NCI-H1930 (cell line): ENCODE results near the gene LRRC53.

ENCODE experiments used
- DNase-seq, 2 experiments: peaks; one replicate each; lab custom pipeline; 2025; lab: John Stamatoyannopoulos, UW

The LRRC53 gene

DNA sequence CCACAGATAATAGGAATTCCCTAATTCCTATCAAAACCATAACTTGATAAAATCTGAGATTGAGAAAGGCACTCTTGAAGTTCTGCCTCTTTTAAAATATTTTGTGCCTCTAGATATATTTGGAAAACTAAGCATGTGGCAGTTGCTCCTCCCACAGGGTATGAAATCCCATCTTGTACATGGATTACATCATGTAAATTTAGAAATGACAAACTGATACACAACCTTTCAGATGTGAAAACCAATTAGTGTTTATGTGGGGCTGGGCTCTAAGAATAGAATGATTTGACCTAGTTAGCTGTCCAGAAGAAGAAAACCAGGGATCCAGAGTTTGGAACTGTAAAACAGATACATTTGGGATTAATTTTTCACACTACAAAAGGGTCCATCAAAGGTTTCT lies 15.7 kb downstream of the LRRC53 start:
- DNase-seq: no peak

DNA sequence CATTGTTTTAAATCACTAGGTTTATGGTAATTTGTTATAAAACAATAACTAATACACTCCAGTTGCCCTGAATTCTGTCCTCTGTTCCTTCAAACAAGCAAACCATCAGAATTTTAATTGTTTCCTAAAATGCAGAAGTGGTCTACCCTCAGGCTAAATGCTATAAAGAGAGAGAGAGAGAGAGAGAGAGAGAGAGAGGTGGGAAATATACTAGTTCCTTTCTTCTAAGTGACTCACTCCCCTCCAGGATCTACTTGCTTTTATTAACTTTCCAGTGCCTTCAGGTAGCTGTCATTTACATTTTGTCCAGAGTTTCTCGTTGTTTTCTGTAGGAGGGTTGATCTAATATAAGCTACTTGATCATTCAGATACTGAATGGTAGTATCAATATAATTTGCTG lies 26.4 kb downstream of the LRRC53 start:
- no peak for DNase-seq

DNA sequence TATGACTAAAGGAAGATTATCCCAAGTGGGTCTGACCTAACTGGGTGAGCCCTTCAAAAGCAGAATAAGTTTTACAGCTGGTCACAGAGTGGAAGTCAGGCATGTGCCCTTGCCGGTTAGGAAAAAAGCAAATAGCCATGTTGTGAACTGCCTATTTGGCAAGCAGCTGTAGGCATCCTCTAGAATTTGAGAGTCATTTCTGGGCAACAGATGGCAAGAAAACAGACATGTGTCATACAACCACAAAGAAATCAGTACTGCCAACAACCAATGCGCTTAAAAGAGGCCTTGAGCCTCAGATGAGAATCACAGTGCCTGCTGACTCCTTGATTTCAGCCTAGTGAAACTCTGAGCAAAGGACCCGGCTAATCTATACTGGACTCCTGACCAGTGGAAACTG lies 26.8 kb downstream of the LRRC53 start:
- no peak for DNase-seq

DNA sequence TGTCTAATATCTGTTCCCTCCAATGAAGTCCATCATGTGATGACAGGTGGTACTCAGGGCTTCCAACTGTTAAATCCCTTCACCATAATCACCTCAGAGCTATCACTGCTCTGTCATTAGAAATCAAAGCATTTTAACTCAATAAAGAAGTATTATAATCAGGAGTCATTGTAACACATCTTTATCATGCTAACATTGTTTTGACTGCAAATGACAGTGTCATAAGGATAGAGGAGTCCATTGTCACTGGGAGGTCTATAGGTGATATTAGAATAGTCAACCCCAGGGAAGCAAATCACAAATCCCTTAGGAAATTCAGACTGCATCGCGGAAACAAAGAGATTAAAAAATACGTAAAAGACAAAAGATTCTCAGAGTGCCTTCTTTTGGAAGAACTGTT lies 30.8 kb downstream of the LRRC53 start:
- peak in 1 of 2 experiments; percentile 39 for DNase-seq

DNA sequence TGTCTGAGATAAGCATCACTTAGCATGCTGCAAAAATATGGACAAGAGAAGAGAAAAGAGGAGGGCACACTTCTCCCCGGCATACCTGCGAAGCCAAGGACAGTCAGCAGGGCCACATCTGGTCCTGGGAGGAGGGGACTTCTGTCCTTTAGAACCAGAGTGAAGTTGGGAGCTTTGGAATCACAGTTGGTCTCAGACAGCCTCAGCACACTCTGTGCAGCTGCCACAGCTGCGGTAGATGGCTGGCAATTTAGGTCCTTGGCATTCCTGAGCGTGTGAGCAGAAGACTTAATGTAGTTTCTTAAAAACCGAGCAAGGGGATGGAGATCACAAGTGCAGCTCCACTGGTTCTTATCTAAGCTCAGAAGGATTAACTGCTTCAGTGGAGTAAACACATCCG lies 32.3 kb downstream of the LRRC53 start:
- DNase-seq: no peak

DNA sequence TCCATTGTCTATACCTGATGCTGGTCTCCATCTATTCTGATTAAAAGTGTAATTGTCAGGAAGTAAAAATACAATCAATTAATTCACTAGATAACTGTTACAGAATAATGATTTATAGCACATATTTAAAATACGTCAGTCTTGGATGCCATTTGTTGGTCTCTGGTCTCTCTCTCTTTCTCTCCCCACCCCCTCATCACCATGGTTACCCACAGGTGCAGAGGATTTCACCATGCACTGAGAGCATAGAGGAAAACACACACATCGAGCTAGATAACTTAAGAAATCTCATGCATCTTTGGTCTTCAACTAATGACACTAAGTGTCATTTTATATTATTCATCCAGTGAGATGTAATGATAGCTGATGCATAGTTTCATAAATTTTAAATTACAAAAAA lies 33.4 kb downstream of the LRRC53 start:
- no peak for DNase-seq

DNA sequence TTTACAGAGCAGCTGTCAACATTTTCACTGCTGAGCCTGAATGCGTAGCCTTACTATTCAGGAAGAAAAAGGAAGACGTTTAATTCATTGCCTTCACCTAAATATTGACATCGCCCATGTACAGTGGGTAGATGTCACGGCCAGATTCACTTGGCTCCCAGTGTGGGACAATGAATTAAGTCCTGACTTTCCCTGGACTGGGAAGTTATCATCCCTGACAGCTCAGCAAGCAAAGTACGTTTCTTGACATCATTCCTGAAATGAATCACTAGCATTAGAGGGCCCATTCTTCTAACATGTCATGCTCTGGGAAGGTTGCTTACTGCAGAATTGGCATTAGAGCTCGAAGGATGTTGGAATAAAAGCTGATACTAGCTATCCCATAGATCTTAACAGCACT lies 37.8 kb downstream of the LRRC53 start:
- DNase-seq: no peak

DNA sequence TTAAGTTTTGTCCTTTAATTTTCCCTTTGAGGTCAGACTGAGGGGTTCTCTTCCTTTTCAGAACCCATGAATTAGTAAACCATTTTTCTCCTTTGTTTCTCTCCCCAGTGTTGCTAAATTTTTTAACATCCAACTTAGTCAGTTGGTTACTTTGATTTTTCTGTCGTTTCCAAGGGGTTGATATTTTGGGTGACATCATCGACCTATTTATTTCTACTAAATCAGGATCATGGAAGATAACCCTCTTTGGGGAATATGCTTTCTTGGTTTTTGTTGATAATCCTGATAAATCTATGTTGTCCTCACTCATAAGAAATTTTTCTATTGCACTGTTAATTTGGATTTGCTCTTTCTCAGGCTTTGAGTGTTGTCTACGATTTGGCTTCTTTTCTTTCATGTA lies 40.9 kb downstream of the LRRC53 start:
- DNase-seq: no peak

DNA sequence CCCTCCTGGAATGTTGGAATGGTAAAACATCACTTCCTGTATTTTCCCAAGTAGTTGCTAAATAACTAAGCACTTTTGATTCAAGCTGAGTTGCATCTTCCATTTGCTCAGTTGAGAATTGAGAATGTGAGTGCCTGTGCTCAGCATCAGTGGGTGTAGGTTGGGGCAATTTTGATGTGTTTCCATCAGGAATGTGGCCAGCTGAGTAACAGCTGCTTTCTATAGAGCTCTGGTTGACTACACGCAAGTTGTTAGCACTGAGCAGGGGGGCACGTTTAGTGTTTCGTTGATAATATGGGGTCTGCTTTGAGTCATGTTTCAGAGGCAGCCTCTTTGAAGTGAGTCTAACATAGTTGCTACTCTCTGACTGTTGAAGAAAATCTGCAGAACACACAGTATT lies 41.5 kb downstream of the LRRC53 start:
- no peak for DNase-seq

DNA sequence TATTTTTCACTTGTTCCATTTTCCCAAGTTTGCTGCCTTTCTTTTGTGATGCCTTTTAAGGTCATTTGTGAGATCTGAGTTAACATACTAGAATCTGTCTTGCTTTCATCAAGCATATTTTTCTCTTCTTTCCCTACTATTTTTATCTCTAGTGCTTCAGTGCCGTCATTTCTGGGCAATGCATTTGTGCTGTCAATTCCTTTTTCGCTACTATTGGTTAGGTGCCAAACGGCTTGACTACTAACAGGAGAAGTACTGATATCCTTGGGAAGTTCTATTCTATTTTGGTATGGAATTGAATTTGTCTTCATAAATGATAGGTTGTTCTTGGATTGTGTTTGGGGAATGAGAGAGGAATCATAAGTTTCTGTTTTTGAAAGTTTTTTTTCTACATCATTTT lies 42.2 kb downstream of the LRRC53 start:
- DNase-seq: no peak

DNA sequence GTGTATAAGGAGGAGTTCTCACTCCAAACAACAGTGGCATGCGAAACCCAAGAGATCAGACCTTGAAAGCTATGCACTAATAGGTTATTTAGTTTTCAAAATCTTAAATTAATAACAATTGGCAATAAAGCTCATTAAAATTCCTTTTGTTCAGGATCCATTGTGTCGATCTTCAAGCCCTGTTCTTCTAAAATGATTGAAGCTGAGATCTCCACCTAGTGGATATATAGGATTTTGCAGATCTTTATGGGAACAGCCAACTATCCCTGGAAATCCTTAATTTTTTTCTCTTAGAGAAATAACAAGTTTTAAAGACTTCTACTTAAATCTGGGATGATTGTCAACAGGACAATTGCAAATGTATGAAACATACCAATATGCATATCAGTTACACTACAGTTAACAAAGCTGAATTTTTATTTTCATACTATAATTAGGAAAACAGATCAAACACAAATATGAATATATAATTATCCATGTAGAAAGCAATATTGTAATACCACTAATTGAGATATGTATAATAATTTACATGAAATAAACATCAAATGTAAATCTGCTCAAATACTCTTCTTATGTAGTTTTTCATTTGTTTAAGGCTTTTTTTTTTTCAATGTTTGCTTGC lies 43.3 kb downstream of the LRRC53 start:
- peak; percentile 57 to 61 for DNase-seq

DNA sequence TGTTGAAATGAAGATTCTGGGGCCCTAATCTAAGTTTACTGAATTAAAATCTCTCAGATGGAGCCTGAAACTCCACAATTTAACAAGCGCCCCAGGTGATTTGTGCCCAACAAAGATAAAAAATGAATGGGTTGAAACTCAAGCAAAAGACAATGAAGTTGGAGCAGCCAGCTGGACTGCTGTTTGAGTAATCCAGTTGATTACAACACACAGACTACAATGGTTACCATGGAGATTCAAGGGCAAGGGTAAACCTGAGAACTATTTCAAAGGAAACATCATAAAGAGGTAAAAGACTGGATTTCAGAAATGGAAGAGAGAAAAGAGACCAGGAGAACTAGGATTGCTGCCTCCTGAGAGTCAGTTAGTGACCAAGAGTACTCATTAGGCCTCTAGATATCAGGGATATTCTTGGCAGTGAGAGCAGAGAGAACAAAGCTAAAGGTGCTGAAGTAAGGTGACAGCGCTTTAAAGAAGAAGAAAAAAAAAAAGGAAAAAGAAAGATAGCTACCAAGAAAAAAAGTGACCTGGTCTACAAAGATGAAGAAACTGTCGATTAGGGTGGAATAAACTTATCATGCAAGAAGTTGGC lies 44.5 kb downstream of the LRRC53 start:
- peak; percentile 76 to 85 for DNase-seq

DNA sequence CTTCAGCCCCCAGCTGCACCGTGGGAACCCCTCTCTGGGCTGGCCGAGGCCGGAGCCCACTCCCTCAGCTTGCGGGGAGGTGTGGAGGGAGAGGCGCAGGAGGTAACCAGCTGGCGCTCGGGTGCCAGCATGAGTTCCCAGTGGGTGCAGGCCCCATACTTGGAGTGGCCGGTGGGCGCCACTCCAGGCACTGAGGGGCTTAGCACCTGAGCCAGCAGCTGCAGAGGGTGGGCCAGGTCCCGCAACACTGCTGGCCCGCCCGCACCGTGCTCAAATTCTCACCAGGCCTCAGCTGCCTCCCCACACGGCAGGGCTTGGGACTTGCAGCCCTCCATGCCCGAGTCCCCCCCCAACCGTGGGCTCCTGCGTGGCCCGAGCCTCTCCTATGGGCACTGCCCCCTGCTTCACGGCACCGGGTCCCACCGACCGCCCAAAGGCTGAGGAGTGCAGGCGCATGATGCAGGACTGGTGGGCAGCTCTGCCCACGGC lies 47.2 kb downstream of the LRRC53 start:
- no peak for DNase-seq

DNA sequence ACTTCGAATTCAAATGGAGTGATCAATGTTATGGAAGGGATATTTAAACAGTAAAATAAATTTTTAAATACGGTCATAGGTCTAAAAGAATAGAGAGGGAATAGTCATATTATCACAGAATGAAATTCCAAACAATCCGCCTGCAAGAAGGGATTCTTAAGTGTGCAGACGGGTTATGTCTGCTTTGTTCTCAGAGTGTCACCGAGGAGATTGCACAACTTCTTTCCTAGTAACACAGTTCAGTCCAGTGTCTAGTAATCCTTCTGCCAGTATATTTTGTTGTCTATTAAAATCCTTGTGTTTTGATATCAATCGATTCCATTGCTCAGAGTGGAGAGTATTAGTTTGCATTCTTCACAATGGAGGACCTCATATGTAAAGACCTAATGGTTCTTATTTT lies 48.4 kb downstream of the LRRC53 start:
- DNase-seq: no peak

DNA sequence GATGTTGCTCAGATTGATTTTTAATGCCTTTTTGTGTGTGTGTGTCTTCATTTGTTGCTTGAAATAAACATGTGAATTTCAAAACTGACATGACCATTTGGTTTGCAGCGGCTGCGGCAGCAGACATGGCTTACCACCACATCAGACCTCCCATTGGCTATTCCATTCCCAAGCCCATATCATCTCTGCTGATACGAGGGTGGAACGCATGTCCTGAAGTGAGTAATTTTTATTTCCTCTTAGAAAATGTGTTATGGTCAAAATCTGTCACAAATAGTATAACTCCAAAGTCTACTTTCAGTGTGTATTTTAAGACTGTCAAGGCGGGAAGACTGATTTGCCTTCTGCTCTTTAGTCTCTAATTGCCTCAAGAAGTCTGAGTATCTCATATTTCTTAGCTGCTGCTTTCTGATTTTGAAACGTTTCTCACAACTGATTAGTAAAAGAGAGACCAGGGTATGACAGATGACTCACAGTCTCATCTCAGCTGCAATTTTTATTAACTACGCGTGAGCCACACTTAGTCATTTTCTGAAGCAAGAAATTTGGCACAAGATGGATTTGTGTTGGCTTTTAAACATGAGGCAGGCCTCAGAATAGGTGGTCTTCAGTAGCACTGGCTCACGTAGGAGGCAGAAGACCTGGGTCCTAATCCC lies 49.0 kb downstream of the LRRC53 start:
- DNase-seq: no peak

DNA sequence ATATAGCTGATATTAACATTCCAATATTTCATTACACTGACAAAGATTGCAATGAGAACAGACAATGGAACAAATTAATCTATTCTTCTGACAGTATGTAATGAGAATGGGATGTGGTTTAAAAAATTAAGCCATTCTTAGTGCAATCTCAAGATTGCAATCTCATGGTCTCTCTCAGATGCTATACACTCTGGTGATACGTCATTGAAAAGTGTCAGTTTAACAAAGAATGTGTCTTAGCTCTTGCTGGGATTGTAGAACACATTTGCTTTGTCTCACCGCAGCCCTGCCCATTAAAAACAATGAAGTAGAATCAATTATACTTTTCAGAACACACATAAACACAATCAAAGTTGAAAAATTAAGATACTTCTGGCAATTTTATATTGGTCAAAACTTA lies 55.2 kb downstream of the LRRC53 start:
- DNase-seq: no peak

DNA sequence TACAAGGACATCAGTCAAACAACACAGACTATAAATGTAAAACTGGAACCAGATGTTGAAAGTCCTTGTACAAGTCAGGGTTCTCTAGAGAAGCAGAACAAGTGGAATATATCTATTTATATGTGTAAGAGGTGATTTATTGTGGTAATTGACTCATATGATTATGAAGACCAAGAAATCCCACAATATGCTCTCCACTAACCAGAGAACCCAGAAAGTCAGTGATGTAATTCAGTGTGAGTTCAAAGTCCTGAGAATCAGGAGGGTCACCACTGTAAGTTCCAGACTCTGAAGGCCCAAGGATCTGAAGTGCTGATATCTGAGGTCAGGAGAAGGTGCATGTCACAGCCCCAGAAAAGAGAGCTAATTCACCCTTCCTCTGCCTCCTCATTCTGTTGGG lies 57.0 kb downstream of the LRRC53 start:
- no peak for DNase-seq

DNA sequence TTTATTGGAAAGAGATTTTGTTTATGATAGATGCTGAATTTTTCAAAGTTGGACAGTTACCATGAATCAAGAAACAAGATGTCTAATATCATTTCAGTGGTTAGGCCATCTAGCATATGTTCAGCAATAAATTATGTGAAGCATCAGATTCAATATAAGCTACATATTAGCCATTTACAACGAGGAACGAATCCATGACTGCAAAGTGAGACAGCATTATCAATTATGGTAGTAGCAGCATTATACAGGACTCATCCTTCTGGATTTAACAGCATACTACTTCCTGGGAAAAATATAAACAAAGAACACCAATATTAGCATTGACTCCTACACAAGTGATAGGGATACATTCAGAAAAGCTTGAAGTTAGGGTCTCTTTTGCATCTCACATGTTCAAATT lies 59.1 kb downstream of the LRRC53 start:
- no peak for DNase-seq

DNA sequence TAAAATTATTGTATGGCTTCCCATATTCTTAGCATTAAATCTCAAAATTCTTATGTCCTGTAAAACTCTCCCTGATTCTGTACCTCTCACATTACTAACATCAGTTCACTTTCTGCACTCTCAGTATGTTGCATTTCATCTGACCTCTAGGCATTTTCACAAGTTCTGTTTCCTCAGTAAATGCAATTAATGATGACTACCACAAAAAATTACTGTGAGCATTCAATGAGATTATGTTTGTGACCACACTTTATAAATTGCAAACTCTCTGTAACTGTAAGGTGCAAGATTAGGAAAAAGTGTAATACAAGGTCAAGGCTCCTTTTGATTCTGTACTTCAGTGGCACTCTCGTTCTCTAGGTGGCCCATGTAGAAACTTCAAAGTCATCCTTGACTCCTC lies 60.4 kb downstream of the LRRC53 start:
- DNase-seq: no peak

DNA sequence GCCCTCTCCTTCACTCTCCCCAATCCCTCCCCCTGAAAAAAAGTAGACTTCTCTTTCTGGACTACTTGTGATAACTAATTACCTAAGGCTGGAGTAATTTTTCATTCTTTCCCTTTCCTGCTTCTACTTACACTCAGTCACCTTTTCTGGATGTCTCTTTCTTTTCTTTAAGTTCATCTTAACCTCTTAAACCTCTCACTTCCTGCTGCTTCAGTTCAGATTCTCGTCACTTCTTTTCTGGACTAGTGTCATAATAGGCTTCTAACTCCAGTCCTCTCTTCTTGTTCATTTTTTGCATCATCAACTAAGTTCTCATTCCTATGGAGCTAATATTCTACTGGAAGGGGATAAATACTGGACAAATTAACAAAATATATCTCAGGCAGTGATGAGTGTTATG lies 75.4 kb downstream of the LRRC53 start:
- no peak for DNase-seq

DNA sequence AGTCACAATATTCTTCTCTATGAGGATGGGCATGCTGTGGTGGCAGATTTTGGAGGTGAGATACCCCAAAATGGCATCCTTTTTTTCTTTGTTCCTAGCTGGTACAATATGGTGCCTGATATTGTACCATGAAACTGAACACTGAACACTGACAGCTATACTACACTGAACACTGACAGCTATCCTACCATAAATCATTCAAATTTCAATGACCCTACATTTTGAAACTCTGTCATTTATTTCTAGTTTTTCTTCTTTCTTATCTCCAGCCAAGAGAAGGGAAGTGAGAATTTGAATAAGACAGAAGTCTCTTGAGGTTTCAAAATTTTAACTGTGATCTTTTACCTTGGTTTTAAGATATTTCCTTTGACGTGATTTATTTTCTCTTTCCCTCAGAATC lies 76.3 kb downstream of the LRRC53 start:
- DNase-seq: no peak

DNA sequence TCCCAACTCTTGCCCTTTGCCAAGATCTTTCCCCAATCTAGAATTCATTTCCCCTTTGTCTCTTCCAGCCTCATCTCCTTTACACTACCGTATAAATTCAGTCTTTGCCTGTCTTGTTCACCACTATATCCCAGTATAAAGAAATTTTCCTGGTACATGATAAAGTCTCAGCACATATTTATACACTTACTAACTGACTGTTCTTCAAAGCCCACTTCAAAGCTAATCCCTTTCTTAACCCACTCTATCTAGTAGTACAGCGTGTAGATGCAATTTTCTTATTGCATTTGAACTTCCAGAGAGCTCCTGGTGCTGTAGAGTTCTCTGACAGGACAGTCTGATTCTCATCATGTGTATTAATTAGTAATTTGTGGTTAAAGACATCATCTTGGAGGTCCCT lies 78.1 kb downstream of the LRRC53 start:
- DNase-seq: no peak

DNA sequence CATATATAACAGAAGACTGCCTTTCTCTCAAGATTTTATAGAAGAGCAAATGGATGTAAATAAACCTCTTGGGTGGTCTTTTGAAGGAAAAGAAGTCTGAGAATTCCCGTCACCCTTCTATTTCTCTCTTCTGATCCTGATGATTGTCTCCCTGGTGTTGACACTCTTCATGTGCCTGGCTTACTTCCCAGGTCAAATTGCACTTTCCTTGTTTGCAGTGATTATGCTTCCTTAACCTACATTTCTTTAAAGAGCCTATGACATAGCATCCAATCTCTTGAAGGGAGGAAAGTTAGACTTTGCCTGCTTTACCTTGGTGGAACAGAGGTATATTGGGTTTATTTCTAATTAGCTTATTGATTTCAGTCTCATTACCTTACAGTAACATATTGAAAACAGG lies 80.1 kb downstream of the LRRC53 start:
- no peak for DNase-seq

DNA sequence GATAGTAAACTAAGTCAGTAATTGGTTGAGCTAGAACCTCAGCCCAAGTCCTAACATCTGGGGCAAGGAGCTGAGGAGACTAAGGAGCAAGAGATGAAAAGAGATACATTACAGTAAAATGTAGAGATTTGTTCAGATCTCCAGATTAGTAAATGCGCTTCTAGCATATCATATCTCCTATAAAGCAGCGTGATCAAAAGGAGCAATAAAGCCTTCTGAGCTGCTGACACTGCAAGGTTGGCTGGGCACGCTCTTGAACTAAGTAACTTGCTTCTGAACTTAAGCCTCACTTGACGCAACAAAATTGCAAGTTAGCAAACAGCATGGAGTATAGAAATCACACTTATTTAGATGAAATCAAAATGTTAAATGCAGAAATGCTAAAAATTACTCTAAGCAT lies 80.9 kb downstream of the LRRC53 start:
- no peak for DNase-seq
